ENCODE data around the gene DLX4.

DNA sequence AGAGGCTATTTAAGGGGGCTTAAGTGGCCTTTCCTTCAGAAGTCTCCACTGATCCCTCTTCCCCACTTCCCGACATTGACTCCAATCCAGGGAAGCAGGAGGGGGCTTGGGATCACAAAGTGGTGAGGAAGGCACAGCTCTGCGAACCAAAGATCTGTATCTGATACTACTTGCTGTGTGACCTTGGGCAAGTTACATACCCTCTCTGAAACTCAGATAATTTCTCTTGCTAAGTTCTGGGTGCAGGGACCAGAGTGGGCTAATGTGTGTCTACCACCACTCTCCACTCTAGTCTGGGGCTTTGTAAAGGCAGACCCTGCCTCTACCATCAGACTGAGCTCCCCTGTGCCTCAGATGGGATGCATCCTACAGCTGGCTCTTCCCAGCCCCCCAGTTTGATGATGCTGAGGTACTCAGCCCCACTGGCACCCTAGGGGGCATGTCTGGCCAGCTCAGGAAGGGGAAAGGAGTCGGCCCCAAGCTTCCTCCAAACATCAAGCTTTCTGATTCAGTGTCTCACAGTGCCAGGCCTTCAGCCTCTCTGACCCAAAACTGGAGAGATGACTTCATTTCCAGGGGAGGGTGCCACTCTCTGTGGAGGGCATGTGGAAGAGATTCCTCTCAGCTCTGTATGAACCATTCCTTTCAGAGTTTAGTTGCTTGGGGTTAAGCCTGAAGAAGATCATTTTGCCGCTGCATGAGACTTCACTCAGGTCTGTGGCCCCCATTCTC lies 10.9 kb downstream of the DLX4 start:
- TF ChIP-seq, protein P1, sequence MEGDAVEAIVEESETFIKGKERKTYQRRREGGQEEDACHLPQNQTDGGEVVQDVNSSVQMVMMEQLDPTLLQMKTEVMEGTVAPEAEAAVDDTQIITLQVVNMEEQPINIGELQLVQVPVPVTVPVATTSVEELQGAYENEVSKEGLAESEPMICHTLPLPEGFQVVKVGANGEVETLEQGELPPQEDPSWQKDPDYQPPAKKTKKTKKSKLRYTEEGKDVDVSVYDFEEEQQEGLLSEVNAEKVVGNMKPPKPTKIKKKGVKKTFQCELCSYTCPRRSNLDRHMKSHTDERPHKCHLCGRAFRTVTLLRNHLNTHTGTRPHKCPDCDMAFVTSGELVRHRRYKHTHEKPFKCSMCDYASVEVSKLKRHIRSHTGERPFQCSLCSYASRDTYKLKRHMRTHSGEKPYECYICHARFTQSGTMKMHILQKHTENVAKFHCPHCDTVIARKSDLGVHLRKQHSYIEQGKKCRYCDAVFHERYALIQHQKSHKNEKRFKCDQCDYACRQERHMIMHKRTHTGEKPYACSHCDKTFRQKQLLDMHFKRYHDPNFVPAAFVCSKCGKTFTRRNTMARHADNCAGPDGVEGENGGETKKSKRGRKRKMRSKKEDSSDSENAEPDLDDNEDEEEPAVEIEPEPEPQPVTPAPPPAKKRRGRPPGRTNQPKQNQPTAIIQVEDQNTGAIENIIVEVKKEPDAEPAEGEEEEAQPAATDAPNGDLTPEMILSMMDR (IDR thresholded peaks at IDR 0.05) = no peak
- TF ChIP-seq POLR2A (IDR thresholded peaks at IDR 0.05) (no peak), EP300 (IDR thresholded peaks at IDR 0.05) (no peak)
